Fibroblast of villous mesenchyme (primary cell): Measurements from ENCODE around the gene BCL2. TPM values are rescaled to one million over a fixed set of nuclear protein-coding genes. Genes with fewer than 3 reads are reported as not detected.

Experiments
- DNase-seq: peaks from one replicate; pipeline ENCODE4 v3.0.0-alpha.2; 2010; ENCODE audit warnings: low read depth
- H3K4me3 ChIP-seq: 2 replicates; pipeline ENCODE4 v1.5.1; 2011; ENCODE audit warnings: low read depth, mild to moderate bottlenecking, low read length
- CTCF ChIP-seq: IDR thresholded peaks from 2 replicates; pipeline ENCODE4 v1.5.1; 2012; ENCODE audit warnings: low read depth, mild to moderate bottlenecking, low read length; ENCODE audit not compliant: insufficient read depth
- total RNA-seq: library from RNA; depleted of rRNA; stranded (reverse); fragments of >200 nt; gene quantifications from 2 replicates; pipeline ENCODE4 v1.2.3, GENCODE V29; 2012

The BCL2 gene
- total RNA-seq, 1 donor, result 0.86 TPM

DNA sequence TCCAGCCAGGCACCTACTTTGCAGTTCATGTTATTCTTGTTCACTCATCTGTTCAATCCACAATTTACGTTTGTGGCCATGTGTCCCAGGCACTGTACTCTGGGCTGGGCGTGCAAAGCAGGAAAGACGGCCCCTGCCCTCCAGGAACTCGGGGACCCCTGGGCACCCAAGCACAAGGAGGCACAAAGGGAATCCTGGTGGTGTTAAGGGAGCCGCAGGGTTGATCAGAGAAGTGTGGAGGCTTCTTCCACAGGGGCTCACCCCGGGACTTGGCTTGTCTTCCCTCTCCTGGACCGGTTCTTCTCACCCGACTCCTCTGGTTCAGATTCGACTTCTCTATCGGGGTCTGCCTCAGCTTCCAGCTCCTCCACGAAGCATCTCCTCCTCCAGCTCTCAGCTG, 230.5 kb downstream of the BCL2 start:
- no peak for DNase-seq
- TF ChIP-seq CTCF, result no peak
- no peak overlapping the region for H3K4me3 ChIP-seq

DNA sequence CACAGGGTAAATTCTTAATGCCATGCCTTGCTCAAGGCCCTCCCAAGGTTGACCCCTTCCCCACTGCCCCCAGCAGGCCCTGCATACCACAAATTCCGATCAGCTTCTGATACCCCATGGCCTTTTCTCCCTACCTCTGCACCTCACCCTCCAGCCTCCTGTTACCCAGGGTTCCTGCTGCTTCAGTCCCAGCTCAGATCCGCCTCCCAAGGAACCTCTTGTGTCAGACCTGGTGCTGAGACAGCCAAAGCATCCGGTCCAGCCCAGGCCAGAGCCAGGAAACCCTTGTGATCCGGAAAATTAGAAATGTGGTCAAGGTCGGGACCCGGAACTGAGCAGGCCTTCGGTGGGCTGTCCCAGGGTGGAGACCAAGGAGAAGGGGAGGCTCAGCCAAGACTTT, 231.3 kb downstream of the BCL2 start:
- no peak for TF ChIP-seq CTCF
- no peak overlapping the region for H3K4me3 ChIP-seq
- DNase-seq, result no peak

- no peak overlapping the region for H3K4me3 ChIP-seq
- DNase-seq, result peak; percentile 56
- TF ChIP-seq CTCF, result no peak
Observed at GRCh38 chr18:63087421-63088230, 231.9 kb downstream of the BCL2 start.

- no peak for TF ChIP-seq CTCF
- H3K4me3 ChIP-seq, result no peak overlapping the region
- DNase-seq, result no peak
Observed at GRCh38 chr18:63085611-63086010, 234.0 kb downstream of the BCL2 start.

DNA sequence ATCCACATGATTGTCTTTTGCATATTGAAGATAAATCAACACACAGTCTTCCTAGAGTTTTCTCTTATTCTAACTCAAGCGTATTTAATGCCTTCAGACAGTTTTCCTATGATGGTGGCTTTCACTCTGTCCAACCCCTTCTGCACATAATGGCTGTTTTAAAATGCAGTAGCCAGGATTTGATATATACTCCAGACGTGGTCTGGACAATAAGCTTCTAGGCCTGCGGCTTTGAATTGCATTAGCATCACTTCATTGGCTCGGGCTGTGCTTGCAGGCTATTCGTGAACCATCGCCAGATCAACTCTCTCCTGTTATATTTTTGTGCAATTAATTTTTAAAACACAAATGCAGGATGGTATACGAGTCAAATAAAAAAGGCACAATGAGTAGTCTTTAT, 235.3 kb downstream of the BCL2 start:
- TF ChIP-seq CTCF, result no peak
- H3K4me3 ChIP-seq, result no peak overlapping the region
- DNase-seq, result no peak

DNA sequence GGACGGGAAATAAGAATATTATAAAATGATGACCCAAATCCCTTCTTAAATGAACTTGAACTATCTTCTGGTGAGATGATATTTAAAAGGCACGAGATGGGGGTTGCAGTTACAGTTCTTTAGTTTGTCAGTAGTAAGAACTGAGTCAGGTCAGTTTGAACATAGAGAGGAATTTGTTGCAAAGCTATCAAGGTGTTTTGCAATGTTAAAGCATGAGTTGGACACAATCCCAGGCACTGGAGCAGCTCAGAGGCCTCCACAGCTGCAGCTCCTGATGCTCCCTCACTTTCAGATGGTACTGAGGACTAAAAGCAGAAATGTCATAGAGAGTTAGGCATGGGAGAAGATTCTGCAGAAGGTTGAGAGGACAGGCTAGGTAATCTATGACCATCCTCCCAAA, 236.0 kb downstream of the BCL2 start:
- no peak for TF ChIP-seq CTCF
- no peak overlapping the region for H3K4me3 ChIP-seq
- DNase-seq, result peak; percentile 42

- DNase-seq, result peak; percentile 77
Observed at GRCh38 chr18:63083020-63083531, 236.5 kb downstream of the BCL2 start.

More at GRCh38 chr18:63083020-63083531, 236.5 kb downstream of the BCL2 start:
- no peak overlapping the region for H3K4me3 ChIP-seq
- no peak for TF ChIP-seq CTCF
